SK-N-SH treated with all-trans-retinoic acid at 6 μM for 48 hours (cell line): Measurements from ENCODE around the gene ANKRD33B.
"Not testable (repeated sequence)": the region's sequence is repeated elsewhere in the genome, so short reads cannot be mapped to it uniquely, and the experiment has no call there.

Source experiments
- ATAC-seq: fragments of 200-7000 bp; cut with Tn5 transposase; 3 replicates; pipeline ENCODE4 v1.9.1; 2020; ENCODE audit warnings: mild to moderate bottlenecking, moderate library complexity
- ARNTL ChIP-seq: fragments of 450-650 bp; formaldehyde crosslinking; IDR thresholded peaks from 2 replicates; pipeline ENCODE4 v1.5.0; 2020; ENCODE audit warnings: low read depth, mild to moderate bottlenecking, moderate library complexity, borderline replicate concordance
- BACH2 ChIP-seq: fragments of 250-450 bp; sonication (Bioruptor Pico); IDR thresholded peaks from 2 replicates; pipeline ENCODE4 v1.9.0; 2021; ENCODE audit warnings: mild to moderate bottlenecking, borderline replicate concordance
- CSDC2 ChIP-seq: fragments of 250-450 bp; sonication (Bioruptor Pico); IDR thresholded peaks from 2 replicates; pipeline ENCODE4 v1.5.0; 2020; ENCODE audit warnings: mild to moderate bottlenecking, moderate library complexity
- ESRRG ChIP-seq: fragments of 250-450 bp; sonication (Bioruptor Pico); IDR thresholded peaks from 2 replicates; pipeline ENCODE4 v1.6.1; 2021; ENCODE audit warnings: mild to moderate bottlenecking
- GLIS3 ChIP-seq: fragments of 250-450 bp; sonication (Bioruptor Pico); IDR thresholded peaks from 2 replicates; pipeline ENCODE4 v1.5.0; 2020; ENCODE audit warnings: mild to moderate bottlenecking, moderate library complexity
- ISL1 ChIP-seq: fragments of 250-450 bp; sonication (Bioruptor Pico); IDR thresholded peaks from 2 replicates; pipeline ENCODE4 v2.1.2; 2022; ENCODE audit warnings: mild to moderate bottlenecking, moderate library complexity
- OSR1 ChIP-seq: fragments of 250-450 bp; sonication (Bioruptor Pico); IDR thresholded peaks from 2 replicates; pipeline ENCODE4 v1.8.0; 2022; ENCODE audit warnings: moderate library complexity, mild to moderate bottlenecking, inconsistent platforms
- PPARA ChIP-seq: fragments of 250-450 bp; sonication (Bioruptor Pico); IDR thresholded peaks from 2 replicates; pipeline ENCODE4 v1.5.0; 2020; ENCODE audit warnings: mild to moderate bottlenecking, borderline replicate concordance
- RARB ChIP-seq: fragments of 250-450 bp; sonication (Bioruptor Pico); IDR thresholded peaks from 2 replicates; pipeline ENCODE4 v1.8.0; 2021; ENCODE audit warnings: mild to moderate bottlenecking, moderate library complexity
- SNAI2 ChIP-seq: fragments of 250-450 bp; sonication (Bioruptor Pico); IDR thresholded peaks from 2 replicates; pipeline ENCODE4 v1.5.0; 2020; ENCODE audit warnings: mild to moderate bottlenecking, moderate library complexity
- TCF4 ChIP-seq: fragments of 250-450 bp; sonication (Bioruptor Pico); IDR thresholded peaks from 2 replicates; pipeline ENCODE4 v1.8.0; 2021; ENCODE audit warnings: mild to moderate bottlenecking, moderate library complexity, borderline replicate concordance
- TOX ChIP-seq: fragments of 250-450 bp; sonication (Bioruptor Pico); IDR thresholded peaks from 2 replicates; pipeline ENCODE4 v1.8.0; 2021; ENCODE audit warnings: mild to moderate bottlenecking, moderate library complexity, borderline replicate concordance
- ZC3H10 ChIP-seq: fragments of 250-450 bp; sonication (Bioruptor Pico); IDR thresholded peaks from 2 replicates; pipeline ENCODE4 v1.5.1; 2021; ENCODE audit warnings: mild to moderate bottlenecking, moderate library complexity
- ZFP3 ChIP-seq: fragments of 250-450 bp; sonication (Bioruptor Pico); IDR thresholded peaks from 2 replicates; pipeline ENCODE4 v1.5.0; 2020; ENCODE audit warnings: mild to moderate bottlenecking, moderate library complexity
- ZFP30 ChIP-seq: fragments of 450-650 bp; formaldehyde crosslinking; IDR thresholded peaks from 2 replicates; pipeline ENCODE4 v1.5.0; 2022; ENCODE audit warnings: mild to moderate bottlenecking, moderate library complexity
- ZNF565 ChIP-seq: fragments of 450-650 bp; formaldehyde crosslinking; conservative IDR thresholded peaks from 2 replicates; pipeline ENCODE4 v1.5.0; 2020; ENCODE audit warnings: low read depth, mild to moderate bottlenecking, moderate library complexity
- ZNF70 ChIP-seq: fragments of 450-650 bp; formaldehyde crosslinking; IDR thresholded peaks from 2 replicates; pipeline ENCODE4 v1.5.0; 2020; ENCODE audit warnings: mild to moderate bottlenecking, moderate library complexity
- ZNF8 ChIP-seq: fragments of 450-650 bp; formaldehyde crosslinking; IDR thresholded peaks from 2 replicates; pipeline ENCODE4 v1.5.0; 2020; ENCODE audit warnings: mild to moderate bottlenecking, moderate library complexity
- TF ChIP-seq, protein P1 (sequence below): fragments of 250-450 bp; sonication (Bioruptor Pico); IDR thresholded peaks from 2 replicates; pipeline ENCODE4 v1.8.0; 2020; ENCODE audit warnings: mild to moderate bottlenecking, moderate library complexity, borderline replicate concordance
- TF ChIP-seq, protein P2 (sequence below): fragments of 250-450 bp; sonication (Bioruptor Pico); IDR thresholded peaks from 2 replicates; pipeline ENCODE4 v1.5.0; 2020; ENCODE audit warnings: mild to moderate bottlenecking, moderate library complexity
- TF ChIP-seq, protein P3 (sequence below): fragments of 250-450 bp; sonication (Bioruptor Pico); IDR thresholded peaks from 2 replicates; pipeline ENCODE4 v1.5.1; 2020; ENCODE audit warnings: low read depth, mild to moderate bottlenecking, moderate library complexity
- TF ChIP-seq, protein P4 (sequence below): fragments of 250-450 bp; sonication (Bioruptor Pico); IDR thresholded peaks from 2 replicates; pipeline ENCODE4 v1.5.1; 2021; ENCODE audit warnings: mild to moderate bottlenecking, moderate library complexity
- TF ChIP-seq, protein P5 (sequence below): fragments of 250-450 bp; sonication (Bioruptor Pico); IDR thresholded peaks from 2 replicates; pipeline ENCODE4 v1.8.0; 2021; ENCODE audit warnings: low read depth, mild to moderate bottlenecking, moderate library complexity, borderline replicate concordance

ANKRD33B gene

DNA sequence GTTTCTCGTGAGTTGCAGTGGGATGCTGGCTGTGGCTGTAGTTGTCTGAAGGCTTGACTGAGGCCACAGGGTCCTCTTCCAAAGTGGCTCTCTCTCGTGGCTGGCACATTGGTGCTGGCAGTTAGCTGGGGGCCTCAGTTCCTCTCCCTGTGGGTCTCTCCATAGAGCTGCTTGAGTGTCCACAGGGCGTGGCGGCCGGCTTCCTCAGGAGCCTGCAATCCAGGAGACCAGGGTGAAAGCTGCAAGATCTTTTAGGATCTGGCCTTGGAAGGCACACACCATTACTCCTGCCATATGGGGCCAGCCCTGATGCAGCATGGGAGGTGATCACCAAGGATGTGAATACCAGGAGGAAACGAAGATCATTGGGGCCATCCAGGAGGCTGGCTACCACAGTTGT lies 41.1 kb downstream of the ANKRD33B start:
- ATAC-seq, result no peak
- TF ChIP-seq ZC3H10 (CRISPR knock-in tag), result no peak
- TF ChIP-seq ESRRG (CRISPR knock-in tag), result no peak
- TF ChIP-seq, protein P1, sequence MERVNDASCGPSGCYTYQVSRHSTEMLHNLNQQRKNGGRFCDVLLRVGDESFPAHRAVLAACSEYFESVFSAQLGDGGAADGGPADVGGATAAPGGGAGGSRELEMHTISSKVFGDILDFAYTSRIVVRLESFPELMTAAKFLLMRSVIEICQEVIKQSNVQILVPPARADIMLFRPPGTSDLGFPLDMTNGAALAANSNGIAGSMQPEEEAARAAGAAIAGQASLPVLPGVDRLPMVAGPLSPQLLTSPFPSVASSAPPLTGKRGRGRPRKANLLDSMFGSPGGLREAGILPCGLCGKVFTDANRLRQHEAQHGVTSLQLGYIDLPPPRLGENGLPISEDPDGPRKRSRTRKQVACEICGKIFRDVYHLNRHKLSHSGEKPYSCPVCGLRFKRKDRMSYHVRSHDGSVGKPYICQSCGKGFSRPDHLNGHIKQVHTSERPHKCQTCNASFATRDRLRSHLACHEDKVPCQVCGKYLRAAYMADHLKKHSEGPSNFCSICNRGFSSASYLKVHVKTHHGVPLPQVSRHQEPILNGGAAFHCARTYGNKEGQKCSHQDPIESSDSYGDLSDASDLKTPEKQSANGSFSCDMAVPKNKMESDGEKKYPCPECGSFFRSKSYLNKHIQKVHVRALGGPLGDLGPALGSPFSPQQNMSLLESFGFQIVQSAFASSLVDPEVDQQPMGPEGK, result no peak
- no peak for TF ChIP-seq TOX (CRISPR knock-in tag)
- no peak for TF ChIP-seq ZNF70
- no peak for TF ChIP-seq ZNF8 (CRISPR knock-in tag)
- no peak for TF ChIP-seq ZNF565
- TF ChIP-seq ARNTL (CRISPR knock-in tag), result no peak
- TF ChIP-seq CSDC2 (CRISPR knock-in tag), result no peak
- no peak for TF ChIP-seq ZFP30 (CRISPR knock-in tag)
- TF ChIP-seq TCF4 (CRISPR knock-in tag), result no peak
- TF ChIP-seq, protein P2, sequence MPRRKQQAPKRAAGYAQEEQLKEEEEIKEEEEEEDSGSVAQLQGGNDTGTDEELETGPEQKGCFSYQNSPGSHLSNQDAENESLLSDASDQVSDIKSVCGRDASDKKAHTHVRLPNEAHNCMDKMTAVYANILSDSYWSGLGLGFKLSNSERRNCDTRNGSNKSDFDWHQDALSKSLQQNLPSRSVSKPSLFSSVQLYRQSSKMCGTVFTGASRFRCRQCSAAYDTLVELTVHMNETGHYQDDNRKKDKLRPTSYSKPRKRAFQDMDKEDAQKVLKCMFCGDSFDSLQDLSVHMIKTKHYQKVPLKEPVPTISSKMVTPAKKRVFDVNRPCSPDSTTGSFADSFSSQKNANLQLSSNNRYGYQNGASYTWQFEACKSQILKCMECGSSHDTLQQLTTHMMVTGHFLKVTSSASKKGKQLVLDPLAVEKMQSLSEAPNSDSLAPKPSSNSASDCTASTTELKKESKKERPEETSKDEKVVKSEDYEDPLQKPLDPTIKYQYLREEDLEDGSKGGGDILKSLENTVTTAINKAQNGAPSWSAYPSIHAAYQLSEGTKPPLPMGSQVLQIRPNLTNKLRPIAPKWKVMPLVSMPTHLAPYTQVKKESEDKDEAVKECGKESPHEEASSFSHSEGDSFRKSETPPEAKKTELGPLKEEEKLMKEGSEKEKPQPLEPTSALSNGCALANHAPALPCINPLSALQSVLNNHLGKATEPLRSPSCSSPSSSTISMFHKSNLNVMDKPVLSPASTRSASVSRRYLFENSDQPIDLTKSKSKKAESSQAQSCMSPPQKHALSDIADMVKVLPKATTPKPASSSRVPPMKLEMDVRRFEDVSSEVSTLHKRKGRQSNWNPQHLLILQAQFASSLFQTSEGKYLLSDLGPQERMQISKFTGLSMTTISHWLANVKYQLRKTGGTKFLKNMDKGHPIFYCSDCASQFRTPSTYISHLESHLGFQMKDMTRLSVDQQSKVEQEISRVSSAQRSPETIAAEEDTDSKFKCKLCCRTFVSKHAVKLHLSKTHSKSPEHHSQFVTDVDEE (CRISPR knock-in tag), result no peak
- TF ChIP-seq RARB (CRISPR knock-in tag), result no peak
- TF ChIP-seq ZFP3 (CRISPR knock-in tag), result no peak
- no peak for TF ChIP-seq GLIS3
- TF ChIP-seq BACH2 (CRISPR knock-in tag), result no peak
- TF ChIP-seq ISL1 (CRISPR knock-in tag), result no peak
- TF ChIP-seq, protein P3, sequence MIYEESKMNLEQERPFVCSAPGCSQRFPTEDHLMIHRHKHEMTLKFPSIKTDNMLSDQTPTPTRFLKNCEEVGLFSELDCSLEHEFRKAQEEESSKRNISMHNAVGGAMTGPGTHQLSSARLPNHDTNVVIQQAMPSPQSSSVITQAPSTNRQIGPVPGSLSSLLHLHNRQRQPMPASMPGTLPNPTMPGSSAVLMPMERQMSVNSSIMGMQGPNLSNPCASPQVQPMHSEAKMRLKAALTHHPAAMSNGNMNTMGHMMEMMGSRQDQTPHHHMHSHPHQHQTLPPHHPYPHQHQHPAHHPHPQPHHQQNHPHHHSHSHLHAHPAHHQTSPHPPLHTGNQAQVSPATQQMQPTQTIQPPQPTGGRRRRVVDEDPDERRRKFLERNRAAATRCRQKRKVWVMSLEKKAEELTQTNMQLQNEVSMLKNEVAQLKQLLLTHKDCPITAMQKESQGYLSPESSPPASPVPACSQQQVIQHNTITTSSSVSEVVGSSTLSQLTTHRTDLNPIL (CRISPR knock-in tag), result no peak
- TF ChIP-seq OSR1 (CRISPR knock-in tag), result no peak
- TF ChIP-seq SNAI2, result no peak
- TF ChIP-seq, all 23 proteins: peak for 0

DNA sequence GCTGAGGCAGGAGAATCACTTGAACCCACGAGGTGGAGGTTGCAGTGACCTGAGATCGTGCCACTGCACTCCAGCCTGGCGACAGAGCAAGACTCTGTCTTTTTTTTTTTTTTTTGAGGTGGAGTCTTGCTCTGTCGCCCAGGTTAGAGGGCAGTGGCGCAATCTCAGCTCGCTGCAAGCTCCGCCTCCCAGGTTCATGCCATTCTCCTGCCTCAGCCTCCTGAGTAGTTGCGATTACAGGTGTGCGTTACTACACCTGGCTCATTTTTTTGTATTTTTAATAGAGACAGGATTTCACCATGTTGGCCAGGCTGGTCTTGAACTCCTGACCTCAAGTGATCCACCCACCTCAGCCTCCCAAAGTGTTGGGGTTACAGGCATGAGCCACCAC lies 42.8 kb downstream of the ANKRD33B start:
- not testable (repeated sequence) for ATAC-seq

DNA sequence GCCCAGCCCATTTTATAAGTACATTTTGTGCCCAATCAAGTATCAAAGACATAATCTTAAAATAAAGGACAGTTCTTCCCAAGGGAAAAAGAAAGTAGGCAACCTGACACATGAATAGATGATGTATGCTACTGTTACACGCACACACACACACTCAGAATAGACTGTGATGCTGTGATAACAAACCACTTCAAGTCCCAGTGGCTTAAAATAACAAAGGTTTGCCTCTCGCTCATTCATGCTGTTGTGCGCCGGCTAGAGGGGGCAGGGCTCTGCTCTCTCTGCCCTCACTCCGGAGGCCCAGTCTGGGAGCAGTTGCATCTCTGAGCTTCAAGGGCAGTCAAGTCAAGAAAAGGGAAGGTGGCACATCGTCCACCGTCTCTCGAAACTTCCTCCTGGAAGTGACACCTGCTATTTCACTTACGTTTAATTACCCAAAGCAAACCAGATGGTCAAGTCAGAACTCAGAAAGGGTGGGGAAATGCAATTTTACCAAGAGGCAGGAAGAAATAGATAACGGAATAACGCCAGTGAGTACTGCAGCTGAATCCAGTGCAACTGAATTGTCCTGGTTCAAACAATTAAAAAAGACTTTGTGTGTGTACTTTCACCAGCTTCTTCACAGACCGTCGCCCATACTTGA lies 43.3 kb downstream of the ANKRD33B start:
- TF ChIP-seq ZNF565, result no peak
- TF ChIP-seq BACH2 (CRISPR knock-in tag), result no peak
- TF ChIP-seq SNAI2, result no peak
- no peak for TF ChIP-seq ZFP30 (CRISPR knock-in tag)
- TF ChIP-seq, protein P1, result no peak
- TF ChIP-seq TCF4 (CRISPR knock-in tag), result no peak
- TF ChIP-seq ISL1 (CRISPR knock-in tag), result no peak
- TF ChIP-seq ZC3H10 (CRISPR knock-in tag), result no peak
- TF ChIP-seq ZNF70, result no peak
- no peak for TF ChIP-seq PPARA (CRISPR knock-in tag)
- no peak for TF ChIP-seq RARB (CRISPR knock-in tag)
- TF ChIP-seq OSR1 (CRISPR knock-in tag), result no peak
- TF ChIP-seq, protein P4, sequence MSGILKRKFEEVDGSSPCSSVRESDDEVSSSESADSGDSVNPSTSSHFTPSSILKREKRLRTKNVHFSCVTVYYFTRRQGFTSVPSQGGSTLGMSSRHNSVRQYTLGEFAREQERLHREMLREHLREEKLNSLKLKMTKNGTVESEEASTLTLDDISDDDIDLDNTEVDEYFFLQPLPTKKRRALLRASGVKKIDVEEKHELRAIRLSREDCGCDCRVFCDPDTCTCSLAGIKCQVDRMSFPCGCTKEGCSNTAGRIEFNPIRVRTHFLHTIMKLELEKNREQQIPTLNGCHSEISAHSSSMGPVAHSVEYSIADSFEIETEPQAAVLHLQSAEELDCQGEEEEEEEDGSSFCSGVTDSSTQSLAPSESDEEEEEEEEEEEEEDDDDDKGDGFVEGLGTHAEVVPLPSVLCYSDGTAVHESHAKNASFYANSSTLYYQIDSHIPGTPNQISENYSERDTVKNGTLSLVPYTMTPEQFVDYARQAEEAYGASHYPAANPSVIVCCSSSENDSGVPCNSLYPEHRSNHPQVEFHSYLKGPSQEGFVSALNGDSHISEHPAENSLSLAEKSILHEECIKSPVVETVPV, result no peak
- TF ChIP-seq ZFP3 (CRISPR knock-in tag), result no peak
- TF ChIP-seq GLIS3, result no peak
- no peak for TF ChIP-seq TOX (CRISPR knock-in tag)
- TF ChIP-seq ZNF8 (CRISPR knock-in tag), result no peak
- TF ChIP-seq, protein P5, sequence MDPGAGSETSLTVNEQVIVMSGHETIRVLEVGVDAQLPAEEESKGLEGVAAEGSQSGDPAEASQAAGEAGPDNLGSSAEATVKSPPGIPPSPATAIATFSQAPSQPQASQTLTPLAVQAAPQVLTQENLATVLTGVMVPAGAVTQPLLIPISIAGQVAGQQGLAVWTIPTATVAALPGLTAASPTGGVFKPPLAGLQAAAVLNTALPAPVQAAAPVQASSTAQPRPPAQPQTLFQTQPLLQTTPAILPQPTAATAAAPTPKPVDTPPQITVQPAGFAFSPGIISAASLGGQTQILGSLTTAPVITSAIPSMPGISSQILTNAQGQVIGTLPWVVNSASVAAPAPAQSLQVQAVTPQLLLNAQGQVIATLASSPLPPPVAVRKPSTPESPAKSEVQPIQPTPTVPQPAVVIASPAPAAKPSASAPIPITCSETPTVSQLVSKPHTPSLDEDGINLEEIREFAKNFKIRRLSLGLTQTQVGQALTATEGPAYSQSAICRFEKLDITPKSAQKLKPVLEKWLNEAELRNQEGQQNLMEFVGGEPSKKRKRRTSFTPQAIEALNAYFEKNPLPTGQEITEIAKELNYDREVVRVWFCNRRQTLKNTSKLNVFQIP (CRISPR knock-in tag), result no peak
- no peak for ATAC-seq
